Upper lobe of right lung (tissue), 1 donor: ENCODE measurements around the gene HS3ST2. TPM values are rescaled to one million over a fixed set of nuclear protein-coding genes. Genes with fewer than 3 reads are reported as not detected.

Source experiments
- ATAC-seq: fragments of 200-7000 bp; cut with Tn5 transposase; one replicate; pipeline ENCODE4 v1.9.1; 2020; ENCODE audit warnings: mild to moderate bottlenecking, moderate library complexity
- DNase-seq: peaks from one replicate; pipeline ENCODE4 v3.0.0-alpha.2; 2020
- H3K27ac ChIP-seq: fragments of 200-600 bp; one replicate; pipeline ENCODE4 v1.8.0; 2022
- H3K27me3 ChIP-seq: fragments of 200-600 bp; one replicate; pipeline ENCODE4 v1.8.0; 2022; ENCODE audit warnings: mild to moderate bottlenecking
- H3K36me3 ChIP-seq: fragments of 200-600 bp; one replicate; pipeline ENCODE4 v1.8.0; 2022
- H3K4me1 ChIP-seq: fragments of 200-600 bp; one replicate; pipeline ENCODE4 v1.8.0; 2022
- H3K4me3 ChIP-seq: fragments of 200-600 bp; one replicate; pipeline ENCODE4 v1.8.0; 2022; ENCODE audit warnings: mild to moderate bottlenecking
- H3K9me3 ChIP-seq: fragments of 200-600 bp; one replicate; pipeline ENCODE4 v1.8.0; 2022
- intact Hi-C: fragments of 100-400 bp; cut with DNase I; formaldehyde crosslinking; loops from one replicate; pipeline ENCODE4 v1.11.0; 2022
- total RNA-seq: library from RNA; stranded (reverse); fragmentation: NEBNext Ultra II Directional; extraction: Animal tissue kit (Norgen Biotek cat#: 25700); gene quantifications from one replicate; pipeline ENCODE4 v1.2.1, GENCODE V29; 2021
- TF ChIP-seq, protein P1 (sequence below): fragments of 200-600 bp; IDR thresholded peaks from one replicate; pipeline ENCODE4 v1.8.0; 2022; ENCODE audit warnings: antibody characterized with exemption
- donor health status: DM: no; HTN: yes; CAD: no; lungs with severe emphysema.

HS3ST2 gene
- total RNA-seq, 1 donor from 2014 or later: 9.6 TPM

GRCh38 chr16:22941970-22942501, 128.1 kb downstream of the HS3ST2 start:
- DNase-seq (no peak), ATAC-seq (no peak)
- TF ChIP-seq, protein P1, sequence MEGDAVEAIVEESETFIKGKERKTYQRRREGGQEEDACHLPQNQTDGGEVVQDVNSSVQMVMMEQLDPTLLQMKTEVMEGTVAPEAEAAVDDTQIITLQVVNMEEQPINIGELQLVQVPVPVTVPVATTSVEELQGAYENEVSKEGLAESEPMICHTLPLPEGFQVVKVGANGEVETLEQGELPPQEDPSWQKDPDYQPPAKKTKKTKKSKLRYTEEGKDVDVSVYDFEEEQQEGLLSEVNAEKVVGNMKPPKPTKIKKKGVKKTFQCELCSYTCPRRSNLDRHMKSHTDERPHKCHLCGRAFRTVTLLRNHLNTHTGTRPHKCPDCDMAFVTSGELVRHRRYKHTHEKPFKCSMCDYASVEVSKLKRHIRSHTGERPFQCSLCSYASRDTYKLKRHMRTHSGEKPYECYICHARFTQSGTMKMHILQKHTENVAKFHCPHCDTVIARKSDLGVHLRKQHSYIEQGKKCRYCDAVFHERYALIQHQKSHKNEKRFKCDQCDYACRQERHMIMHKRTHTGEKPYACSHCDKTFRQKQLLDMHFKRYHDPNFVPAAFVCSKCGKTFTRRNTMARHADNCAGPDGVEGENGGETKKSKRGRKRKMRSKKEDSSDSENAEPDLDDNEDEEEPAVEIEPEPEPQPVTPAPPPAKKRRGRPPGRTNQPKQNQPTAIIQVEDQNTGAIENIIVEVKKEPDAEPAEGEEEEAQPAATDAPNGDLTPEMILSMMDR: no peak
- no peak overlapping the region for H3K4me3 ChIP-seq
- no peaks in the 10 kb centered on the region for H3K36me3 ChIP-seq
- no peak overlapping the region for H3K27ac ChIP-seq
- intact Hi-C loops: no loop called here
- H3K4me1 ChIP-seq: no peaks in the 10 kb centered on the region
- peaks cover 4% of the 10 kb centered on the region for H3K27me3 ChIP-seq
- no peaks in the 10 kb centered on the region for H3K9me3 ChIP-seq

DNA sequence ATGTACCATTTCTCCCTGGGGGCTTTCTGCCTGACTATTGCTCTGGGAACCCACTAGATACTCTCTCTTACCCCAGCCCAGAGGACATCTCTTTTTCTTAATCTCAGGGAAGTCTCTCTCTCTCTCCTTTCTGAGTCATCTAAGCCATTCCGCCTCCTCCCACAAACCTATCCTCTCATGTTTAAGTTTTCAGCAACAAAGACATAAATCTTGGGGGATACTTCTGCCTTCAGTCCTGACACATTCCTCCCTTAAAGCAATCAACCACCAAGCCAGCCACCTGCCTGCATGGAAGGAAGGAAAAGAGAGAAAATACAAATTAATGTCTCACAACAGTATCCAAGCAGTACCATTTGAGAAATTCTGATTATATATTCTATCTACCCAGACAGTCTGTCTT, 128.8 kb downstream of the HS3ST2 start:
- TF ChIP-seq, protein P1: no peak

GRCh38 chr16:22945361-22945760, 131.4 kb downstream of the HS3ST2 start:
- intact Hi-C loops: no loop called here
- no peak overlapping the region for H3K4me3 ChIP-seq
- TF ChIP-seq, protein P1: no peak
- H3K4me1 ChIP-seq: peaks cover 10% of the 10 kb centered on the region
- H3K9me3 ChIP-seq: no peaks in the 10 kb centered on the region
- H3K36me3 ChIP-seq: no peaks in the 10 kb centered on the region
- ATAC-seq (no peak), DNase-seq (no peak)
- peaks cover 20% of the 10 kb centered on the region for H3K27me3 ChIP-seq
- H3K27ac ChIP-seq: no peak overlapping the region

More for the DNA sequence above, 128.8 kb downstream of the HS3ST2 start:
- DNase-seq: no peak
- no peak overlapping the region for H3K27ac ChIP-seq
- no peaks in the 10 kb centered on the region for H3K9me3 ChIP-seq
- H3K4me1 ChIP-seq: peaks cover under 1% of the 10 kb centered on the region
- no peak overlapping the region for H3K4me3 ChIP-seq
- H3K36me3 ChIP-seq: no peaks in the 10 kb centered on the region
- peaks cover 7% of the 10 kb centered on the region for H3K27me3 ChIP-seq
- intact Hi-C loops: no loop called here
- no peak for ATAC-seq

GRCh38 chr16:22946433-22946832, 132.5 kb downstream of the HS3ST2 start:
- Histone ChIP-seq H3K4me3 (no peak overlapping the region), H3K9me3 (no peaks in the 10 kb centered on the region), H3K27me3 (peaks cover 20% of the 10 kb centered on the region), H3K36me3 (no peaks in the 10 kb centered on the region), H3K4me1 (peaks cover 10% of the 10 kb centered on the region), H3K27ac (no peak overlapping the region)
- DNase-seq (no peak), ATAC-seq (no peak)
- intact Hi-C loops: no loop called here
- TF ChIP-seq, protein P1: no peak

DNA sequence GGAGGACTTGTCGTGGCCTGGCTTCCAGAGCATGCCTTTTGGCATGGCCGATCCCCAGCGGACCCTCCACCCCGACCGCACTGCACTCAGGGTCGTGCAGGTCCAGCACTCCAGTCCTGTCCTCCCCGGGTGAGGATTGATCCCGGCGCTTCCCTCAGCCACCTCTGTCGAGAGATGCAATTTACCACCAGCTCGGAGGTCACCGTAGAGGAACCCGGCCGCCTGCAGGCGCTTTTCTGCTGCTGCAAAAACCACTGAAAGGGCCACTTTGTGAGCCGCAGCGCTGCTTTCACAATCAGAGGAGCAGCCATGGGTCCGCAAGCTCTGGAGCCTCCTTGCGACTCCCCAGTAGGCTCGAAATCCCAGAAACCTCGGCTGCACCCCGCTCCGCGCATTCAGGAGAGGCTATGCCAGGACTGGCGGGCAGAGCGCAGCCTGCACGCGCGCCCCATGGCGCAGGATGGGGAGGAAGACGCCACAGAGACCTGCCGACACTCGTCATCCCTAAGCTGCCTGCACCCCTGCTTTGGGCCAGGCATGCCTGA, 134.2 kb downstream of the HS3ST2 start:
- Histone ChIP-seq H3K27me3 (peaks cover 20% of the 10 kb centered on the region), H3K36me3 (no peaks in the 10 kb centered on the region), H3K27ac (no peak overlapping the region), H3K4me1 (peaks cover 10% of the 10 kb centered on the region), H3K9me3 (no peaks in the 10 kb centered on the region), H3K4me3 (no peak overlapping the region)
- ATAC-seq: peak; percentile 14
- TF ChIP-seq, protein P1: no peak
- DNase-seq: no peak
- intact Hi-C loops: no loop called here
